Left lung (tissue), 10 donors: ENCODE measurements around the gene ROBO1. TPM values are rescaled to one million over a fixed set of nuclear protein-coding genes. Genes with fewer than 3 reads are reported as not detected.

Experiments used
- ATAC-seq: fragments of 200-7000 bp; cut with Tn5 transposase; one replicate; pipeline ENCODE4 v1.9.1; 2020; ENCODE audit warnings: moderate library complexity
- DNase-seq, 4 donors: peaks; one replicate each; pipeline ENCODE4 v3.0.0-alpha.2; 2013 to 2020
- H3K27ac ChIP-seq, 2 donors: fragments of 200-600 bp; sonication (generic) in 1 of 2; one replicate each; pipeline versions ENCODE4 v1.5.0 to v1.8.0; 2020 to 2021
- H3K27me3 ChIP-seq, 2 donors: fragments of 200-600 bp; sonication (generic) in 1 of 2; one replicate each; pipeline versions ENCODE4 v1.5.0 to v1.8.0; 2020 to 2021
- H3K36me3 ChIP-seq, 2 donors: fragments of 200-600 bp; sonication (generic) in 1 of 2; one replicate each; pipeline versions ENCODE4 v1.5.0 to v1.8.0; 2020 to 2021
- H3K4me1 ChIP-seq, 2 donors: fragments of 200-600 bp; one replicate each; pipeline ENCODE4 v1.8.0; 2021
- H3K4me3 ChIP-seq, 2 donors: fragments of 200-600 bp; sonication (generic) in 1 of 2; one replicate each; pipeline versions ENCODE4 v1.5.0 to v1.8.0; 2020 to 2021; ENCODE audit warnings: mild to moderate bottlenecking in 1 of 2
- H3K9me3 ChIP-seq, 2 donors: fragments of 200-600 bp; sonication (generic) in 1 of 2; one replicate each; pipeline versions ENCODE4 v1.5.0 to v1.8.0; 2020 to 2021
- intact Hi-C, 2 donors: fragments of 100-400 bp; cut with DNase I; formaldehyde crosslinking; loops; one replicate each; pipeline versions ENCODE4 v1.11.2 to v1.14.2; 2022
- polyA plus RNA-seq, 6 donors: library from polyadenylated mRNA; unstranded; fragments of 120-200 nt; gene quantifications; one replicate each; pipeline ENCODE4 v1.2.1, GENCODE V29; 2013; ENCODE audit not compliant: insufficient read length in 6 of 6
- total RNA-seq, 2 donors: library from RNA; stranded (reverse); fragmentation: NEBNext Ultra II Directional; extraction: Animal tissue kit (Norgen Biotek cat#: 25700); gene quantifications; one replicate each; pipeline ENCODE4 v1.2.1, GENCODE V29; 2021
- TF ChIP-seq, protein P1 (sequence below), 2 donors: fragments of 200-600 bp; sonication (generic) in 1 of 2; IDR thresholded peaks; one replicate each; pipeline versions ENCODE4 v1.5.0 to v1.8.0; 2021; ENCODE audit warnings: antibody characterized with exemption in 2 of 2
- donor health status: DM: no; HTN: yes; CAD: no.
- donor health status: DM: no; HTN: no; CAD: no.

The ROBO1 gene
- total and polyA plus RNA-seq, 8 donors, result 20.3 to 134 (median 102) TPM

DNA sequence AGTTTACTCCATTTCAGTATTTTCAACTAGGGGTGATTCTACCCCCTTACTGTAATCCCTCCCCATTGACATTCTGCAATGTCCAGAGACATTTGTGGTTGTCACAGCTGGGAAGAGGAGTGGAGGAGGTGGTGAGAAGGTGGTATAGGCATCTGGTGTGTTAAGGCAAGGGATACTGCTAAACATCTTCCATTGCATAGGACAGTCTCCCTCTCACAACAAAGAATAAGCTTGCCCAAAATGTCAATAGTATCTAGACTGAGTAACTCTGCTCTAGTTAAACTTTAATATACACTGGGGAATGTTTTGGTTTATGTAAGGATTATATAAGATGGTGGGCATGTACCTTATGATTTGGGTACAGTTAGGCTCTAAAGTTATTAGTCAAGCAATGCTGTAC lies 737.6 kb downstream of the ROBO1 start:
- no peak overlapping the region for H3K27ac ChIP-seq
- TF ChIP-seq, protein P1, sequence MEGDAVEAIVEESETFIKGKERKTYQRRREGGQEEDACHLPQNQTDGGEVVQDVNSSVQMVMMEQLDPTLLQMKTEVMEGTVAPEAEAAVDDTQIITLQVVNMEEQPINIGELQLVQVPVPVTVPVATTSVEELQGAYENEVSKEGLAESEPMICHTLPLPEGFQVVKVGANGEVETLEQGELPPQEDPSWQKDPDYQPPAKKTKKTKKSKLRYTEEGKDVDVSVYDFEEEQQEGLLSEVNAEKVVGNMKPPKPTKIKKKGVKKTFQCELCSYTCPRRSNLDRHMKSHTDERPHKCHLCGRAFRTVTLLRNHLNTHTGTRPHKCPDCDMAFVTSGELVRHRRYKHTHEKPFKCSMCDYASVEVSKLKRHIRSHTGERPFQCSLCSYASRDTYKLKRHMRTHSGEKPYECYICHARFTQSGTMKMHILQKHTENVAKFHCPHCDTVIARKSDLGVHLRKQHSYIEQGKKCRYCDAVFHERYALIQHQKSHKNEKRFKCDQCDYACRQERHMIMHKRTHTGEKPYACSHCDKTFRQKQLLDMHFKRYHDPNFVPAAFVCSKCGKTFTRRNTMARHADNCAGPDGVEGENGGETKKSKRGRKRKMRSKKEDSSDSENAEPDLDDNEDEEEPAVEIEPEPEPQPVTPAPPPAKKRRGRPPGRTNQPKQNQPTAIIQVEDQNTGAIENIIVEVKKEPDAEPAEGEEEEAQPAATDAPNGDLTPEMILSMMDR (IDR thresholded peaks at IDR 0.05), result no peak
- H3K4me3 ChIP-seq, result no peak overlapping the region
- DNase-seq, result no peak
- ATAC-seq, result no peak
- H3K27me3 ChIP-seq, result no peaks in the 10 kb centered on the region
- intact Hi-C loops, result loop anchor here in 1 of 2 donors (10.0 kb wide), 1 partner anchor 375 kb away; no protein-coding TSS in a partner anchor
- H3K4me1 ChIP-seq, result no peaks in the 10 kb centered on the region
- H3K36me3 ChIP-seq, result no peaks in the 10 kb centered on the region
- H3K9me3 ChIP-seq, result no peaks in the 10 kb centered on the region

DNA sequence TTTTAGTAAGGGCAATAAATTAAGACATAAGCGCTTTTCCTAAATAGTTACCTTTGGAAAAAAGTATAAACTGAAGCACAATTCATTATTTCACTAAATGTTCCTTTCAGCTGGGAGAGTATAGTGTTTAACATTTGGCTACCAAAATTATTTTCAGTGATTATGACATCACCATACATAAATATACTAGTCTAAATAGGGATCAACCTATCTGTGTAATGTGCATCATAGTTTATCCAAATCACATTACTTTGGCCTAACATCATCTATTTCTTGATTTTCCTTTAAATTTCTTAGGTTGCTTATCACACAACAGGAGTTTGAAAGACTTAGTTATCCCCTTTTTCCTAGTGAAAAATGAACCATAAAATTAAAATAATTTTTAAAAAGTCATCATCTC lies 738.9 kb downstream of the ROBO1 start:
- Histone ChIP-seq H3K9me3 (no peaks in the 10 kb centered on the region), H3K27ac (no peak overlapping the region), H3K36me3 (no peaks in the 10 kb centered on the region), H3K4me1 (no peaks in the 10 kb centered on the region), H3K27me3 (no peaks in the 10 kb centered on the region), H3K4me3 (no peak overlapping the region)
- ATAC-seq, result no peak
- DNase-seq, result no peak
- TF ChIP-seq, protein P1 (IDR thresholded peaks at IDR 0.05), result no peak
- intact Hi-C loops, result no loop called here

DNA sequence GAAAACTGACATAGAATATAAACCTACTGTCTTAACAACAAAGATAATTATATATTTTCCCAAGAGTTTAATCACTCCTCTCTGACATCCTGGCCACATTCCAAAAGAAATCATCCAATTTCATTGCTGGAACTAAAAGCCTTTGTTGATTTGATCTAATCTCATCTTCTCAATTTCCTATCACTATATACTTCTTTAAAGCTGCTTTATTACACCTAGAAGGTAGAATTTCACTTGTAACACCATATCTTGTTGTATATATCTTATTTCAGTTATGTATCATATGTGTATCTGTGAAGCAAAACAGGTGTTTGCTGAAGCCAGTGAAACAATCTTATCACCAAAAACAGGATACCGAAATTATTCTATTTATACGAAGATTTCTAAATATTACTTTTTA lies 740.2 kb downstream of the ROBO1 start:
- DNase-seq (no peak), ATAC-seq (no peak)
- Histone ChIP-seq H3K27ac (no peak overlapping the region), H3K27me3 (no peaks in the 10 kb centered on the region), H3K4me3 (no peak overlapping the region), H3K9me3 (no peaks in the 10 kb centered on the region), H3K4me1 (no peaks in the 10 kb centered on the region), H3K36me3 (no peaks in the 10 kb centered on the region)
- TF ChIP-seq, protein P1 (IDR thresholded peaks at IDR 0.05), result no peak
- intact Hi-C loops, result no loop called here

DNA sequence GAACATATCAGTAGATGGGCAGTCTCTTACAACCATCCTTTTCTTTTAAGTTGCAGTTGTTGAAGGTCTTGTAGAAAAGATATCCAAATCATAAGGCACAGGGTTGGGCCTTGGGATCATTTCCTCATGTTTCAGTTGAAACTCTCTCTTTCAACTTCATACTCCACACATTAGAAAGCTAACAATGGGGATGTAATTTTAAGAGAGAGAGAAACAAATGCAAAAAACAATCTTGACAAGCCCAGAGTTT lies 747.9 kb downstream of the ROBO1 start:
- intact Hi-C loops, result no loop called here
- ATAC-seq, result no peak
- no peak for DNase-seq
- H3K4me3 ChIP-seq, result no peak overlapping the region
- H3K27ac ChIP-seq, result no peak overlapping the region
- H3K4me1 ChIP-seq, result no peaks in the 10 kb centered on the region
- H3K9me3 ChIP-seq, result no peaks in the 10 kb centered on the region
- peaks cover 0 to 37% of the 10 kb centered on the region in 2 donors for H3K27me3 ChIP-seq
- H3K36me3 ChIP-seq, result no peaks in the 10 kb centered on the region
- TF ChIP-seq, protein P1 (IDR thresholded peaks at IDR 0.05), result no peak

DNA sequence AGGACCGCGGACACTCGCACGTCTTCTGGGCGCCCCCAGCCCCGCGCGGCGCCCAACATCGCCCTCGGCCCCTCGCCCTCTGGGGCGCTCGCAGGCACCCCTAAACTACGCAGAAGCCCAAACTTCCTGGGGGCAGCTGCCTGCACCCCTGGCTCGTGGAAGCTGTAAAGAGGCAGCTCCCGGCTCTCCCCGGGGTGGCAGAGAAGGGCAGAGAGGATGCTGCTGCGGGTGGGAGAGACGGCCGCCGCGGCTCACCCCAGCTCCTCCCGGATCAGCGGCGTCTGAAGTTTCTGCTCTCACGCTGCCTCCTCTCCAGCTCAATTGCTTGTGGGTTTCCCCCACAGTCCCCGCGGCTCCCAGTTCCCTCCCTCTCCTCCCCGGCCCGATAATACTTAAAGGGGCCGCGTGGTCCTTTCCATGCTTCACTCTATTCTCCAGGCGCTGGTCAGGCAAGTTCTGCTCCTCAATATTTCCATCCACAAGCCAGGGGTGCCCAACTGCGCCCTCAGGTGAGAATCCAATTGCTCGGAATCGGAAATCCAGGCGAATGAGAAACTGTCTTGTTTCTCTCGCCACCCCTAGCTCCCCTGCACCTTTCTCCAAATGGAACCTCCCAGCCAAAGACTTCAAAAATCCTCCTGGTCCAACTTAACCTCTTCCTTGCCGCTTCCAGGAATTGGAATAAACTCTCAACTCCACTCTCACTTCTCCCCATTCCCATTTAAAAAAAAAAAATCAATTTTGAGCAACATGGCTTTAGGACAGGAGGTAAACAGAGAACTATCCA lies 748.5 kb downstream of the ROBO1 start:
- H3K4me1 ChIP-seq, result no peaks in the 10 kb centered on the region
- H3K9me3 ChIP-seq, result no peaks in the 10 kb centered on the region
- intact Hi-C loops, result no loop called here
- peak; percentile 76 to 92 (median 87) for DNase-seq
- TF ChIP-seq, protein P1 (IDR thresholded peaks at IDR 0.05), result no peak
- H3K27me3 ChIP-seq, result peaks cover 0 to 37% of the 10 kb centered on the region in 2 donors
- peak overlapping the region; percentile 60 to 73 for H3K4me3 ChIP-seq
- H3K27ac ChIP-seq, result peak overlapping the region; percentile 77 to 88
- ATAC-seq, result peak; percentile 89
- H3K36me3 ChIP-seq, result no peaks in the 10 kb centered on the region
